Neuronal stem cell (in vitro differentiated cells): ENCODE data around the gene DCAF8L2.

ENCODE experiments used
- DNase-seq: peaks from one replicate; pipeline ENCODE4 v3.0.0-alpha.2; 2013; ENCODE audit warnings: low spot score
- H2AFZ ChIP-seq: one replicate; pipeline ENCODE4 v1.6.1; 2013; ENCODE audit warnings: mild to moderate bottlenecking, low read length, inconsistent platforms
- H2AK5ac ChIP-seq: 2 replicates; pipeline ENCODE4 v1.6.1; 2013; ENCODE audit warnings: low read depth, mild to moderate bottlenecking, inconsistent platforms, low read length, moderate library complexity, mixed read lengths
- H2BK120ac ChIP-seq: 2 replicates; pipeline ENCODE4 v1.6.1; 2013; ENCODE audit warnings: low read depth, mild to moderate bottlenecking, inconsistent platforms, low read length, moderate library complexity, mixed read lengths
- H2BK12ac ChIP-seq: one replicate; pipeline ENCODE4 v1.6.1; 2013; ENCODE audit warnings: low read length, inconsistent platforms
- H2BK15ac ChIP-seq: 2 replicates; pipeline ENCODE4 v1.6.1; 2013; ENCODE audit warnings: mild to moderate bottlenecking, low read length, inconsistent platforms, mixed read lengths
- H2BK5ac ChIP-seq: one replicate; pipeline ENCODE4 v1.6.1; 2013; ENCODE audit warnings: inconsistent platforms, mild to moderate bottlenecking, low read length, moderate library complexity
- H3K14ac ChIP-seq: one replicate; pipeline ENCODE4 v1.6.1; 2013; ENCODE audit warnings: low read length, inconsistent platforms
- H3K18ac ChIP-seq: 2 replicates; pipeline ENCODE4 v1.6.1; 2013; ENCODE audit warnings: low read length, inconsistent platforms
- H3K23ac ChIP-seq: 2 replicates; pipeline ENCODE4 v1.6.1; 2013; ENCODE audit warnings: low read depth, mild to moderate bottlenecking, mixed read lengths, low read length, inconsistent platforms; ENCODE audit not compliant: poor library complexity
- H3K27ac ChIP-seq: replicated peaks from 3 replicates; pipeline ENCODE4 v1.5.1; 2013; ENCODE audit warnings: low read length, inconsistent platforms
- H3K27me3 ChIP-seq, 3 experiments: 2 replicates each; pipeline ENCODE4 v1.6.1; 2013; ENCODE audit warnings: low read length in 3 of 3, mild to moderate bottlenecking in 2 of 3, inconsistent platforms in 1 of 3, low read depth in 1 of 3, mixed read lengths in 1 of 3, moderate library complexity in 1 of 3; ENCODE audit not compliant: control insufficient read depth in 3 of 3, insufficient read depth in 3 of 3
- H3K36me3 ChIP-seq, 2 donors: replicated peaks in 1 of 2; 2 replicates each; pipeline ENCODE4 v1.6.1; 2013; ENCODE audit warnings: low read length in 2 of 2; ENCODE audit not compliant: control insufficient read depth in 2 of 2, insufficient read depth in 2 of 2
- H3K4ac ChIP-seq: 2 replicates; pipeline ENCODE4 v1.6.1; 2013; ENCODE audit warnings: inconsistent platforms, mild to moderate bottlenecking, low read length, moderate library complexity
- H3K4me1 ChIP-seq, 2 donors: 1 replicate in 1 of 2; 2 replicates in 1 of 2; pipeline ENCODE4 v1.6.1; 2013; ENCODE audit warnings: low read length in 2 of 2, low read depth in 1 of 2; ENCODE audit not compliant: control insufficient read depth in 2 of 2, insufficient read depth in 1 of 2
- H3K4me2 ChIP-seq: one replicate; pipeline ENCODE4 v1.6.1; 2013; ENCODE audit warnings: mild to moderate bottlenecking, low read length, inconsistent platforms; ENCODE audit not compliant: insufficient read depth, poor library complexity, severe bottlenecking
- H3K4me3 ChIP-seq, 2 donors: 2 replicates each; pipeline ENCODE4 v1.5.1; 2013; ENCODE audit warnings: low read length in 2 of 2, mild to moderate bottlenecking in 2 of 2, inconsistent platforms in 1 of 2, moderate library complexity in 1 of 2
- H3K79me1 ChIP-seq: one replicate; pipeline ENCODE4 v1.6.1; 2013; ENCODE audit warnings: low read depth, mild to moderate bottlenecking, inconsistent platforms, low read length, moderate library complexity
- H3K9ac ChIP-seq: one replicate; pipeline ENCODE4 v1.6.1; 2013; ENCODE audit warnings: mild to moderate bottlenecking, low read depth, low read length, inconsistent platforms; ENCODE audit not compliant: poor library complexity
- H3K9me3 ChIP-seq, 2 donors: replicated peaks in 1 of 2; 2 replicates each; pipeline versions ENCODE3 to v1.6.1; 2013; ENCODE audit warnings: low read length in 2 of 2, mild to moderate bottlenecking in 2 of 2, inconsistent platforms in 1 of 2, low read depth in 1 of 2, mixed read lengths in 1 of 2, moderate library complexity in 1 of 2; ENCODE audit not compliant: control insufficient read depth in 2 of 2, insufficient read depth in 1 of 2
- H4K8ac ChIP-seq: one replicate; pipeline ENCODE4 v1.6.1; 2013; ENCODE audit warnings: low read depth, mild to moderate bottlenecking, inconsistent platforms, low read length, moderate library complexity
- H4K91ac ChIP-seq: one replicate; pipeline ENCODE4 v1.6.1; 2013; ENCODE audit warnings: low read length, low read depth, mild to moderate bottlenecking, inconsistent platforms; ENCODE audit not compliant: poor library complexity
- WGBS, 2 donors: extraction: QIAGEN DNeasy Blood & Tissue Kit; methylation state at CpG; one replicate each; pipeline ENCODE4 v1.1.7; 2013; ENCODE audit warnings: missing lambda C conversion rate in 2 of 2, mixed read lengths in 1 of 2; ENCODE audit not compliant: insufficient read length in 2 of 2, insufficient replicate concordance in 1 of 2; ENCODE audit errors: extremely low coverage in 2 of 2; 5-methylcytosine and 5-hydroxymethylcytosine counted together

The DCAF8L2 gene

DNA sequence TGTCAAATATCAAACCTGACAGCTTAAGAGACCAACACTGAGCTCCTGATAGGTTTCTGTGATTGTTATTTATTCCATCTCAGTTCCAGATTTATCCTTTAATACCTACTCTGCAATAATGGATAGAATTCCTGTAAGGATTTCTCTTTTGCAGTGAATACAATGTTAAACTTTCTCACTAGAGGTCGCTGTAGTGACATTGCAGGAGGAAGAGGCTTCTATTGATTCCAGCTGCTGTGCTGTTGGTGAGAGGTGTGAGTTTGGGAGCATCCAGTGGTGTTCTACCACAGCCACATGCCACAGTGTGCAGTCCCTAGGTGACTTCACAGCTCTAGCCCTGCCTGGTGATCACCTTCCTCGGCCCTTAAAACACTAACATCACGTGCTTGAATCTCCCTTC lies 34.6 kb upstream of the DCAF8L2 start:
- no peaks in the 10 kb centered on the region for H3K79me1 ChIP-seq
- no peak overlapping the region for H4K91ac ChIP-seq
- H3K4me1 ChIP-seq, result no peaks in the 10 kb centered on the region
- H3K23ac ChIP-seq, result no peak overlapping the region
- no peak overlapping the region for H3K18ac ChIP-seq
- H3K9ac ChIP-seq, result no peak overlapping the region
- no peak overlapping the region for H4K8ac ChIP-seq
- H2AK5ac ChIP-seq, result no peak overlapping the region
- H2BK15ac ChIP-seq, result no peak overlapping the region
- no peak overlapping the region for H3K4me2 ChIP-seq
- no peak overlapping the region for H3K4ac ChIP-seq
- H2BK120ac ChIP-seq, result no peak overlapping the region
- no peak overlapping the region for H3K4me3 ChIP-seq
- no peak overlapping the region for H3K27ac ChIP-seq
- H3K14ac ChIP-seq, result no peak overlapping the region
- H2BK5ac ChIP-seq, result no peak overlapping the region
- H3K27me3 ChIP-seq, result no peaks in the 10 kb centered on the region
- H2AFZ ChIP-seq, result no peak overlapping the region
- H3K9me3 ChIP-seq, result no peaks in the 10 kb centered on the region
- DNase-seq, result peak; percentile 18
- H3K36me3 ChIP-seq, result no peaks in the 10 kb centered on the region
- no peak overlapping the region for H2BK12ac ChIP-seq
- WGBS, 2 donors, result no CpG with 5 or more reads among the region's 3 CpGs

DNA sequence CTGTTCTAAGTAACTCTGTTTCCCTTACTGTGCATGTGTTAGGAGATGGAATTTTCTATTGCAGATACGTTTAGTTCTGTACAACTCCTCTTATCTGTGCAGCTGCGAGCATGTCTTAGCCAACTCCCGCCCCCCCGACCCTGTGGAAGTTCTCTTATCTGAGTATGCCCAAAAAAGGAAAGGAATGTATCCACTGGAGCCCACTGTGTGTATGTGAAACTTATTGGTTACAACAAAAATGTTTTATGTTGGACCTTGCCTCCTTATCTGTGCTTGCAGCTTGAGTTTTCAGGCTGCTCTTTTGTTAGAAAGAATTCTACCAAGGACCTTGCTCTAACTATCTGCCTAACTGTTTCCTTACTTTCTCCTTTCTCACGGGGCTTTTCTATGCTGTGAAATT lies 24.2 kb upstream of the DCAF8L2 start:
- peak overlapping the region; percentile 60 for H2AFZ ChIP-seq
- H3K79me1 ChIP-seq, result no peaks in the 10 kb centered on the region
- H3K4me3 ChIP-seq, result no peak overlapping the region
- no CpG with 5 or more reads among the region's 5 CpGs for WGBS, 2 donors
- DNase-seq, result no peak
- H2BK120ac ChIP-seq, result no peak overlapping the region
- no peak overlapping the region for H2BK12ac ChIP-seq
- no peak overlapping the region for H2AK5ac ChIP-seq
- no peak overlapping the region for H3K14ac ChIP-seq
- peaks cover 0 to 7% of the 10 kb centered on the region in 2 donors for H3K4me1 ChIP-seq
- H4K91ac ChIP-seq, result no peak overlapping the region
- no peak overlapping the region for H3K23ac ChIP-seq
- H3K18ac ChIP-seq, result no peak overlapping the region
- H2BK5ac ChIP-seq, result no peak overlapping the region
- H3K4ac ChIP-seq, result no peak overlapping the region
- H4K8ac ChIP-seq, result no peak overlapping the region
- H3K27me3 ChIP-seq, result no peaks in the 10 kb centered on the region
- no peak overlapping the region for H2BK15ac ChIP-seq
- no peak overlapping the region for H3K9ac ChIP-seq
- H3K4me2 ChIP-seq, result no peak overlapping the region
- H3K36me3 ChIP-seq, result no peaks in the 10 kb centered on the region
- H3K27ac ChIP-seq, result peak overlapping the region; percentile 13
- H3K9me3 ChIP-seq, result no peaks in the 10 kb centered on the region

DNA sequence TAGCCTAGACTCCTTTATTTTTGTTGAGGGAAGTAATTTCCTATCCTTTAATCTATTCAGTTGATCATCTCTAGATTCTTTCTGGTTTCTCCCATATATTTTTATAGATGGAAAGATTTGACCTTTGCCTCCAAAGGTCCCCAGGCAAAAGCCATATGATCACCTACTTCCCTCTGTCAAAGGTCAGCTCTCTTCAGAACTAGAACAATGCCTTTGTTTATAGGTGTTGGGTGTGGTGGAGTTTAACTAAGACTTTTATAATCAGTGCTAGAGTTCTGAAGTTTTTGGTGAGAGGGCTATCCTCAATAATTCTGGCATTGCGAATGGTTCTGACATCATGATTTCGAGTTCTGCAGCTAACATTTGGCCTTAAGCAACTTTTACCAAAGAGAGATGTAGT lies 19.0 kb upstream of the DCAF8L2 start:
- no peaks in the 10 kb centered on the region for H3K27me3 ChIP-seq
- H2AFZ ChIP-seq, result no peak overlapping the region
- H2BK15ac ChIP-seq, result no peak overlapping the region
- no peak overlapping the region for H3K4me2 ChIP-seq
- DNase-seq, result no peak
- no peak overlapping the region for H3K4me3 ChIP-seq
- no peak overlapping the region for H3K9ac ChIP-seq
- H3K4ac ChIP-seq, result no peak overlapping the region
- H3K36me3 ChIP-seq, result no peaks in the 10 kb centered on the region
- H3K4me1 ChIP-seq, result peaks cover 0 to under 1% of the 10 kb centered on the region in 2 donors
- H2BK12ac ChIP-seq, result no peak overlapping the region
- H3K18ac ChIP-seq, result no peak overlapping the region
- no peak overlapping the region for H3K14ac ChIP-seq
- H4K91ac ChIP-seq, result no peak overlapping the region
- H3K23ac ChIP-seq, result no peak overlapping the region
- no peak overlapping the region for H2AK5ac ChIP-seq
- H3K27ac ChIP-seq, result no peak overlapping the region
- H2BK120ac ChIP-seq, result no peak overlapping the region
- WGBS, 2 donors, result no CpG with 5 or more reads among the region's 2 CpGs
- no peak overlapping the region for H2BK5ac ChIP-seq
- no peaks in the 10 kb centered on the region for H3K79me1 ChIP-seq
- no peak overlapping the region for H4K8ac ChIP-seq
- H3K9me3 ChIP-seq, result no peaks in the 10 kb centered on the region

- no peak overlapping the region for H2AK5ac ChIP-seq
- no peak overlapping the region for H3K4me3 ChIP-seq
- H3K23ac ChIP-seq, result no peak overlapping the region
- H3K27me3 ChIP-seq, result no peaks in the 10 kb centered on the region
- H2BK5ac ChIP-seq, result no peak overlapping the region
- H3K4me1 ChIP-seq, result no peaks in the 10 kb centered on the region
- no peak overlapping the region for H3K4me2 ChIP-seq
- H3K27ac ChIP-seq, result no peak overlapping the region
- no peak overlapping the region for H3K14ac ChIP-seq
- no peak overlapping the region for H4K91ac ChIP-seq
- no peak overlapping the region for H3K9ac ChIP-seq
- H3K4ac ChIP-seq, result no peak overlapping the region
- DNase-seq, result no peak
- H3K18ac ChIP-seq, result no peak overlapping the region
- H3K79me1 ChIP-seq, result no peaks in the 10 kb centered on the region
- H4K8ac ChIP-seq, result no peak overlapping the region
- H3K36me3 ChIP-seq, result no peaks in the 10 kb centered on the region
- no peak overlapping the region for H2BK12ac ChIP-seq
- no peak overlapping the region for H2AFZ ChIP-seq
- H2BK120ac ChIP-seq, result no peak overlapping the region
- H3K9me3 ChIP-seq, result no peaks in the 10 kb centered on the region
- no peak overlapping the region for H2BK15ac ChIP-seq
Measured at GRCh38 chrX:27575565-27575964, 14.6 kb upstream of the DCAF8L2 start.
